ENCODE data around the gene TDRD10.

The TDRD10 gene

DNA sequence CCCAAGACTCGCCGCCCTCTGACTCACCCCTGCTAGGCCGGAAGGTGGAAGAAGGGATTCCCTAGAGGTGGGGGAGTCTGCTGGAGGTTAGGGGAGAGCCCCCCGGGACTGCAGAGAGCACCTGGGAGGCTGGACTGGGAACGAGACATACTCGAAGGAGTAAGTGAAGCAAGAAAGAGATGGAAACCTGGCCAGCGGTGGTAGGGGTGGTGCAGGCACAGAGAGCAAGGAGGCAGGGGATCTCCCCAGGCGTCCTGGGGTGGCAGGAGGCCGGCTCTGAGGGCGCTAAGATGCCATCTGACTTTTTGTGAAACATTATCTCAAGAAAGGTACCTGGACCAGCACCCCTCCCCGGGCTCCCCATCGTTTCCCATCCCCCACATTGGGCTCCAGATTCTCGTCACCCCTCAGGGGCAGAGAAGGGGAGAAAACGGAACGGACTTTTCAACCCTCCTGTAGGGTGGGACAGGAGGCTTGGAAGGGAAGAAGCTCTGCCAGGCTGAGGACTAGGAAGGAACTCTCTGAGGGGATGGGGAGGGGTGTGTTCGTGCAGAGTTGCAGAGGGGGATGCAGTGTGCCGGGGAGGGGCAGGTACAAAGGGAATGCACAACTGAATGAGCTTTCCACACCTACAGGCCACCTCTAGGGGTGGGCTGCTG lies 66.3 kb downstream of the TDRD10 start:
- Histone ChIP-seq H3K4me3 (ENCODE audit: low read depth, low read length) (peak overlapping the region; percentile 3), H4K12ac (ENCODE audit: low read depth, low read length) (no peak overlapping the region), H3K79me2 (ENCODE audit: control insufficient read depth, insufficient read depth, low read length, poor library complexity) (no peaks in the 10 kb centered on the region), H2BK120ac (ENCODE audit: insufficient read depth, low read length, poor library complexity) (no peak overlapping the region), H4K8ac (ENCODE audit: low read depth, low read length) (no peak overlapping the region), H3K4me1 (ENCODE audit: control insufficient read depth in 1 of 2, insufficient read depth in 2 of 2, low read length in 2 of 2) (peaks cover 4 to 5% of the 10 kb centered on the region in 2 experiments), H3K27ac (ENCODE audit: low read depth, low read length) (no peak overlapping the region), H3K9ac (ENCODE audit: low read length) (peak overlapping the region; percentile 35), H4K91ac (ENCODE audit: low read depth, low read length) (no peak overlapping the region), H3K36me3 (ENCODE audit: control insufficient read depth in 1 of 2, insufficient read depth in 2 of 2, low read length in 2 of 2) (no peaks in the 10 kb centered on the region), H2BK5ac (ENCODE audit: low read depth, low read length, poor library complexity) (no peak overlapping the region), H3K27me3 (ENCODE audit: insufficient read depth, low read length) (no peaks in the 10 kb centered on the region), H3K4me2 (ENCODE audit: low read length) (peak overlapping the region; percentile 57), H3K18ac (ENCODE audit: low read length) (no peak overlapping the region), H2AFZ (ENCODE audit: insufficient read depth, low read length, poor library complexity) (no peak overlapping the region), H3K14ac (ENCODE audit: low read length) (no peak overlapping the region), H3K79me1 (ENCODE audit: low read length) (no peaks in the 10 kb centered on the region), H3K4ac (ENCODE audit: low read depth, low read length) (no peak overlapping the region), H3K9me3 (ENCODE audit: insufficient read depth, low read depth, low read length) (peaks cover 8% of the 10 kb centered on the region), H3K23ac (ENCODE audit: low read length) (no peak overlapping the region), H2BK12ac (ENCODE audit: low read length) (no peak overlapping the region), H2AK5ac (ENCODE audit: low read length) (no peak overlapping the region)
- DNase-seq = no peak
- no CpG with 5 or more reads among the region's 17 CpGs for WGBS (ENCODE audit: extremely low coverage, insufficient coverage, insufficient read length)

DNA sequence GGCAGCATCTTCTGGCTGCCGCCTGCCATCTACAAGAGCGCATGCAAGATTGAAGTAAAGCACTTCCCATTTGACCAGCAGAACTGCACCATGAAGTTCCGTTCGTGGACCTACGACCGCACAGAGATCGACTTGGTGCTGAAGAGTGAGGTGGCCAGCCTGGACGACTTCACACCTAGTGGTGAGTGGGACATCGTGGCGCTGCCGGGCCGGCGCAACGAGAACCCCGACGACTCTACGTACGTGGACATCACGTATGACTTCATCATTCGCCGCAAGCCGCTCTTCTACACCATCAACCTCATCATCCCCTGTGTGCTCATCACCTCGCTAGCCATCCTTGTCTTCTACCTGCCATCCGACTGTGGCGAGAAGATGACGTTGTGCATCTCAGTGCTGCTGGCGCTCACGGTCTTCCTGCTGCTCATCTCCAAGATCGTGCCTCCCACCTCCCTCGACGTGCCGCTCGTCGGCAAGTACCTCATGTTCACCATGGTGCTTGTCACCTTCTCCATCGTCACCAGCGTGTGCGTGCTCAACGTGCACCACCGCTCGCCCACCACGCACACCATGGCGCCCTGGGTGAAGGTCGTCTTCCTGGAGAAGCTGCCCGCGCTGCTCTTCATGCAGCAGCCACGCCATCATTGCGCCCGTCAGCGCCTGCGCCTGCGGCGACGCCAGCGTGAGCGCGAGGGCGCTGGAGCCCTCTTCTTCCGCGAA lies 69.4 kb downstream of the TDRD10 start:
- no peak overlapping the region for H3K14ac ChIP-seq (ENCODE audit: low read length)
- H3K36me3 ChIP-seq (ENCODE audit: control insufficient read depth in 1 of 2, insufficient read depth in 2 of 2, low read length in 2 of 2) = no peaks in the 10 kb centered on the region
- no peak overlapping the region for H3K9ac ChIP-seq (ENCODE audit: low read length)
- no peak overlapping the region for H4K91ac ChIP-seq (ENCODE audit: low read depth, low read length)
- no peak overlapping the region for H2AFZ ChIP-seq (ENCODE audit: insufficient read depth, low read length, poor library complexity)
- no peak overlapping the region for H3K23ac ChIP-seq (ENCODE audit: low read length)
- peaks cover 10% of the 10 kb centered on the region for H3K9me3 ChIP-seq (ENCODE audit: insufficient read depth, low read depth, low read length)
- no peak overlapping the region for H3K18ac ChIP-seq (ENCODE audit: low read length)
- H3K79me2 ChIP-seq (ENCODE audit: control insufficient read depth, insufficient read depth, low read length, poor library complexity) = no peaks in the 10 kb centered on the region
- no peak overlapping the region for H2BK5ac ChIP-seq (ENCODE audit: low read depth, low read length, poor library complexity)
- no peak for DNase-seq
- no peak overlapping the region for H4K12ac ChIP-seq (ENCODE audit: low read depth, low read length)
- H3K79me1 ChIP-seq (ENCODE audit: low read length) = no peaks in the 10 kb centered on the region
- no peak overlapping the region for H3K4ac ChIP-seq (ENCODE audit: low read depth, low read length)
- no peak overlapping the region for H2BK120ac ChIP-seq (ENCODE audit: insufficient read depth, low read length, poor library complexity)
- no peaks in the 10 kb centered on the region for H3K27me3 ChIP-seq (ENCODE audit: insufficient read depth, low read length)
- peak overlapping the region; percentile 3 for H3K4me3 ChIP-seq (ENCODE audit: low read depth, low read length)
- H2AK5ac ChIP-seq (ENCODE audit: low read length) = no peak overlapping the region
- H3K27ac ChIP-seq (ENCODE audit: low read depth, low read length) = no peak overlapping the region
- no peak overlapping the region for H2BK12ac ChIP-seq (ENCODE audit: low read length)
- no peak overlapping the region for H4K8ac ChIP-seq (ENCODE audit: low read depth, low read length)
- WGBS (ENCODE audit: extremely low coverage, insufficient coverage, insufficient read length) = no CpG with 5 or more reads among the region's 59 CpGs
- H3K4me2 ChIP-seq (ENCODE audit: low read length) = no peak overlapping the region
- H3K4me1 ChIP-seq (ENCODE audit: control insufficient read depth in 1 of 2, insufficient read depth in 2 of 2, low read length in 2 of 2) = peaks cover 4 to 5% of the 10 kb centered on the region in 2 experiments

DNA sequence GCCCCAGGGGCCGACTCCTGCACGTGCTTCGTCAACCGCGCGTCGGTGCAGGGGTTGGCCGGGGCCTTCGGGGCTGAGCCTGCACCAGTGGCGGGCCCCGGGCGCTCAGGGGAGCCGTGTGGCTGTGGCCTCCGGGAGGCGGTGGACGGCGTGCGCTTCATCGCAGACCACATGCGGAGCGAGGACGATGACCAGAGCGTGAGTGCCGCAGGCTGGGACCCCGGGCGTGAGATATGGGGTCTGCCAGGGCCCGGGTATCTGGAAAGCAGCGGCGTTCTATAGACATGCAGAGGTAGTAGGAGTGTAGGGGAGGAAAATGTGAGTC lies 69.9 kb downstream of the TDRD10 start:
- Histone ChIP-seq H3K9me3 (ENCODE audit: insufficient read depth, low read depth, low read length) (peaks cover 10% of the 10 kb centered on the region), H3K36me3 (ENCODE audit: control insufficient read depth in 1 of 2, insufficient read depth in 2 of 2, low read length in 2 of 2) (no peaks in the 10 kb centered on the region), H3K4me3 (ENCODE audit: low read depth, low read length) (no peak overlapping the region), H3K14ac (ENCODE audit: low read length) (no peak overlapping the region), H4K8ac (ENCODE audit: low read depth, low read length) (no peak overlapping the region), H4K91ac (ENCODE audit: low read depth, low read length) (no peak overlapping the region), H3K23ac (ENCODE audit: low read length) (no peak overlapping the region), H2AFZ (ENCODE audit: insufficient read depth, low read length, poor library complexity) (no peak overlapping the region), H2AK5ac (ENCODE audit: low read length) (no peak overlapping the region), H3K4me1 (ENCODE audit: control insufficient read depth in 1 of 2, insufficient read depth in 2 of 2, low read length in 2 of 2) (peaks cover 4 to 5% of the 10 kb centered on the region in 2 experiments), H2BK12ac (ENCODE audit: low read length) (no peak overlapping the region), H3K4ac (ENCODE audit: low read depth, low read length) (no peak overlapping the region), H2BK120ac (ENCODE audit: insufficient read depth, low read length, poor library complexity) (no peak overlapping the region), H3K9ac (ENCODE audit: low read length) (no peak overlapping the region), H3K27me3 (ENCODE audit: insufficient read depth, low read length) (no peaks in the 10 kb centered on the region), H3K4me2 (ENCODE audit: low read length) (no peak overlapping the region), H3K27ac (ENCODE audit: low read depth, low read length) (no peak overlapping the region), H2BK5ac (ENCODE audit: low read depth, low read length, poor library complexity) (no peak overlapping the region), H3K18ac (ENCODE audit: low read length) (no peak overlapping the region), H3K79me2 (ENCODE audit: control insufficient read depth, insufficient read depth, low read length, poor library complexity) (no peaks in the 10 kb centered on the region), H4K12ac (ENCODE audit: low read depth, low read length) (no peak overlapping the region), H3K79me1 (ENCODE audit: low read length) (no peaks in the 10 kb centered on the region)
- no peak for DNase-seq
- WGBS (ENCODE audit: extremely low coverage, insufficient coverage, insufficient read length) = no CpG with 5 or more reads among the region's 29 CpGs

DNA sequence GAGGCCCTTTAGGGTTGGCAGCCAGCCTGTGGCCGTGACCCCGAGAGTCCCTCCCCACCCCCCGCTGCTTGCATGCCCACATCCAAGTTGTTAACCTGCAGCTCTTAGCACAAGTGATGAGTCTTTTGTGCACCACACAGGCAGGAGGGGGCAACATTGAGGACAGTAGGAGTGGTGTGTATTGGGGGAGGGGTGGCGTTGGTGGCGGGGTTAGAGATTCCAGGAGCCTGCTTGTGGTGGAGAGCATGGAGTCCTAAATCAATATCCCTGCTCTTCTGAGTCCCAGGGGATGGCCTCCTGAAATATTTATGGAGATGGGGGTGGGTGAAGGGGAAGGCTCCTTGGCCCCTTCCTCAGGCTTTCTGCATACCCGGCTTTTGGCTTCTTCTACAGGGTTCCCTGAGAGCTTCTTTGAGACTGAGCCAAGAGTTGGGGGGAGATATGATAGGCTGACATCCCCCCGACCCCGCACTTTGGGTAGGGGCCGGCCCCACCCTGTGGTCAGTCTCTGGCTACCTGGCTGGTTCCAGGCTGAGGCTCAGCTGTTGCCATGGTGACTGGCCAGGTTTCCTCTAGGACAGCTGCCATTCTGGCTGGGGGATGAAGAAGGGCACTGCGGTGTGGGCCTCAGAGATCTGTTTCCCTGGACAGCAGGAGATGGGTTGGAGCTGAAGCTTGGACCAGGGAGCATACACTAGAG lies 70.6 kb downstream of the TDRD10 start:
- Histone ChIP-seq H4K12ac (ENCODE audit: low read depth, low read length) (no peak overlapping the region), H3K9me3 (ENCODE audit: insufficient read depth, low read depth, low read length) (peaks cover 10% of the 10 kb centered on the region), H2AK5ac (ENCODE audit: low read length) (no peak overlapping the region), H3K9ac (ENCODE audit: low read length) (no peak overlapping the region), H3K79me2 (ENCODE audit: control insufficient read depth, insufficient read depth, low read length, poor library complexity) (no peaks in the 10 kb centered on the region), H4K91ac (ENCODE audit: low read depth, low read length) (no peak overlapping the region), H3K36me3 (ENCODE audit: control insufficient read depth in 1 of 2, insufficient read depth in 2 of 2, low read length in 2 of 2) (no peaks in the 10 kb centered on the region), H3K14ac (ENCODE audit: low read length) (no peak overlapping the region), H3K4me2 (ENCODE audit: low read length) (no peak overlapping the region), H3K27ac (ENCODE audit: low read depth, low read length) (no peak overlapping the region), H3K4me1 (ENCODE audit: control insufficient read depth in 1 of 2, insufficient read depth in 2 of 2, low read length in 2 of 2) (peaks cover 3 to 4% of the 10 kb centered on the region in 2 experiments), H2BK120ac (ENCODE audit: insufficient read depth, low read length, poor library complexity) (no peak overlapping the region), H2BK12ac (ENCODE audit: low read length) (no peak overlapping the region), H4K8ac (ENCODE audit: low read depth, low read length) (no peak overlapping the region), H3K27me3 (ENCODE audit: insufficient read depth, low read length) (no peaks in the 10 kb centered on the region), H3K18ac (ENCODE audit: low read length) (no peak overlapping the region), H3K79me1 (ENCODE audit: low read length) (no peaks in the 10 kb centered on the region), H3K4ac (ENCODE audit: low read depth, low read length) (no peak overlapping the region), H3K4me3 (ENCODE audit: low read depth, low read length) (peak overlapping the region; percentile 14), H2BK5ac (ENCODE audit: low read depth, low read length, poor library complexity) (no peak overlapping the region), H2AFZ (ENCODE audit: insufficient read depth, low read length, poor library complexity) (no peak overlapping the region), H3K23ac (ENCODE audit: low read length) (no peak overlapping the region)
- DNase-seq = no peak
- no CpG with 5 or more reads among the region's 10 CpGs for WGBS (ENCODE audit: extremely low coverage, insufficient coverage, insufficient read length)

All from trophoblast cell (in vitro differentiated cells and primary cell).